GM21528 (cell line): ENCODE measurements around the gene PAK1IP1.
"Not testable (repeated sequence)": the region's sequence is repeated elsewhere in the genome, so short reads cannot be mapped to it uniquely, and the experiment has no call there.

Experiments
- ATAC-seq: cut with Tn5 transposase; IDR thresholded peaks from one replicate; pipeline ENCODE4 v1.9.1; 2021; ENCODE audit warnings: mild to moderate bottlenecking, moderate library complexity; ENCODE audit not compliant: unreplicated experiment, low FRiP score

The PAK1IP1 gene

GRCh38 chr6:10694302-10695085 is at the start of gene PAK1IP1, which contains the start of gene C6orf52:
PAK1IP1 (plus strand) TSS chr6:10694972; CDS start chr6:10694986, 14 bp downstream.
C6orf52 (minus strand) TSS chr6:10694616; CDS start chr6:10687550, 7,066 bp downstream.
- peak; percentile 99 for ATAC-seq

- ATAC-seq, result peak; percentile 61
Observed at GRCh38 chr6:10655508-10656055, 39.2 kb upstream of the PAK1IP1 start.

- no peak for ATAC-seq
Observed at GRCh38 chr6:10658910-10659698, 35.7 kb upstream of the PAK1IP1 start.

GRCh38 chr6:10659699-10660348 is 34.9 kb upstream of the PAK1IP1 start:
- ATAC-seq, result no peak

GRCh38 chr6:10660431-10661191 is 34.2 kb upstream of the PAK1IP1 start:
- not testable (repeated sequence) for ATAC-seq

GRCh38 chr6:10662207-10662606 is 32.6 kb upstream of the PAK1IP1 start:
- no peak for ATAC-seq

GRCh38 chr6:10662742-10663141 is 32.0 kb upstream of the PAK1IP1 start:
- no peak for ATAC-seq

- not testable (repeated sequence) for ATAC-seq
Observed at GRCh38 chr6:10665595-10665994, 29.2 kb upstream of the PAK1IP1 start.

- no peak for ATAC-seq
Observed at GRCh38 chr6:10668126-10668917, 26.4 kb upstream of the PAK1IP1 start.

- ATAC-seq, result no peak
Observed at GRCh38 chr6:10676403-10676802, 18.4 kb upstream of the PAK1IP1 start.

- no peak for ATAC-seq
Observed at GRCh38 chr6:10678456-10678855, 16.3 kb upstream of the PAK1IP1 start.

- no peak for ATAC-seq
Observed at GRCh38 chr6:10681795-10682194, 13.0 kb upstream of the PAK1IP1 start.

- no peak for ATAC-seq
Observed at GRCh38 chr6:10682355-10682988, 12.3 kb upstream of the PAK1IP1 start.

- no peak for ATAC-seq
Observed at GRCh38 chr6:10684618-10685017, 10.2 kb upstream of the PAK1IP1 start.

- ATAC-seq, result no peak
Observed at GRCh38 chr6:10685092-10685915, 9.5 kb upstream of the PAK1IP1 start.

- ATAC-seq, result no peak
Observed at GRCh38 chr6:10686901-10687300, 7.9 kb upstream of the PAK1IP1 start.

GRCh38 chr6:10687582-10687981 is 7.2 kb upstream of the PAK1IP1 start:
- no peak for ATAC-seq
